PC-9 (cell line): ENCODE measurements around the gene FIBCD1. TPM values are rescaled to one million over a fixed set of nuclear protein-coding genes. Genes with fewer than 3 reads are reported as not detected.

Experiments used
- BruUV-seq: library from RNA; stranded (reverse); fragments of 400-500 nt; replicated peaks from 2 replicates; lab custom pipeline; 2021; lab: Mats Ljungman, UMichigan
- CTCF ChIA-PET: fragments of 300-600 bp; sonication (Branson Sonifier 250); formaldehyde crosslinking; loops from one replicate; lab custom pipeline; 2022; ENCODE audit warnings: antibody characterized with exemption; lab: Charles Lee
- POLR2A ChIA-PET: fragments of 300-600 bp; sonication (Branson Sonifier 250); formaldehyde crosslinking; loops from one replicate; lab custom pipeline; 2022; ENCODE audit warnings: antibody characterized with exemption; ENCODE audit not compliant: unreplicated experiment; lab: Charles Lee
- DNase-seq, 2 experiments: peaks; one replicate each; pipeline versions ENCODE4 v3.0.0 to v3.0.0-alpha.2; 2015 to 2022; ENCODE audit warnings: mixed read lengths in 1 of 2
- H2AFZ ChIP-seq: fragments of 200-600 bp; sonication (generic); 2 replicates; pipeline ENCODE4 v1.8.1; 2017; ENCODE audit warnings: antibody characterized with exemption
- H3F3A ChIP-seq: fragments of 200-600 bp; sonication (generic); 2 replicates; pipeline ENCODE4 v1.8.1; 2017; ENCODE audit warnings: antibody characterized with exemption, mild to moderate bottlenecking, low read depth; ENCODE audit not compliant: insufficient read depth
- H3K27ac ChIP-seq: fragments of 200-600 bp; sonication (generic); 2 replicates; pipeline ENCODE4 v1.6.1; 2016; ENCODE audit warnings: mixed run types
- H3K27me3 ChIP-seq: fragments of 200-600 bp; sonication (generic); 2 replicates; pipeline ENCODE4 v1.6.1; 2016; ENCODE audit warnings: low read depth, mixed run types; ENCODE audit not compliant: insufficient read depth
- H3K36me3 ChIP-seq: fragments of 200-600 bp; sonication (generic); 2 replicates; pipeline ENCODE4 v1.6.1; 2016; ENCODE audit warnings: low read depth, mixed run types
- H3K4me1 ChIP-seq: fragments of 200-600 bp; sonication (generic); replicated peaks from 2 replicates; pipeline ENCODE4 v1.6.1; 2016; ENCODE audit warnings: mixed run types; ENCODE audit not compliant: insufficient read depth
- H3K4me2 ChIP-seq: fragments of 200-600 bp; sonication (generic); 2 replicates; pipeline ENCODE4 v1.6.1; 2017; ENCODE audit warnings: mixed run types
- H3K4me3 ChIP-seq: fragments of 200-600 bp; sonication (generic); 2 replicates; pipeline ENCODE4 v1.6.1; 2016; ENCODE audit warnings: mixed run types
- H3K79me2 ChIP-seq: fragments of 200-600 bp; sonication (generic); 2 replicates; pipeline ENCODE4 v1.6.1; 2017; ENCODE audit warnings: low read depth, mixed run types
- H3K9me2 ChIP-seq: fragments of 200-600 bp; sonication (generic); 2 replicates; pipeline ENCODE4 v1.8.1; 2017; ENCODE audit warnings: mild to moderate bottlenecking; ENCODE audit not compliant: insufficient read depth
- H3K9me3 ChIP-seq: fragments of 200-600 bp; sonication (generic); 2 replicates; pipeline ENCODE4 v1.8.1; 2016; ENCODE audit warnings: low read depth; ENCODE audit not compliant: insufficient read depth
- H4K20me1 ChIP-seq: fragments of 200-600 bp; sonication (generic); 2 replicates; pipeline ENCODE4 v1.8.1; 2017; ENCODE audit not compliant: insufficient read depth
- EZH2 ChIP-seq: fragments of 200-600 bp; sonication (generic); IDR thresholded peaks from 2 replicates; pipeline ENCODE4 v1.8.0; 2017; ENCODE audit warnings: antibody characterized with exemption, low read depth
- intact Hi-C: fragments of 100-400 bp; cut with micrococcal nuclease; formaldehyde crosslinking; loops from one replicate; pipeline ENCODE4 v1.10.0; 2022; ENCODE audit not compliant: unreplicated experiment
- total RNA-seq: library from RNA; stranded (reverse); gene quantifications from 2 replicates; pipeline ENCODE4 v1.2.3, GENCODE V29; 2021
- TF ChIP-seq, protein P1 (sequence below): fragments of 200-600 bp; sonication (generic); conservative IDR thresholded peaks from 2 replicates; pipeline ENCODE4 v1.6.1; 2017; ENCODE audit warnings: mixed run types, antibody characterized with exemption, mild to moderate bottlenecking, moderate library complexity

The FIBCD1 gene
- total RNA-seq, 1 experiment from 2014 or later, result 2.7 TPM

GRCh38 chr9:130931508-130932254 is 7.4 kb downstream of the FIBCD1 start:
- intact Hi-C loops, result no loop called here
- ChIA-PET POLR2A (no interaction called here), CTCF (no interaction called here)
- TF ChIP-seq, protein P1, sequence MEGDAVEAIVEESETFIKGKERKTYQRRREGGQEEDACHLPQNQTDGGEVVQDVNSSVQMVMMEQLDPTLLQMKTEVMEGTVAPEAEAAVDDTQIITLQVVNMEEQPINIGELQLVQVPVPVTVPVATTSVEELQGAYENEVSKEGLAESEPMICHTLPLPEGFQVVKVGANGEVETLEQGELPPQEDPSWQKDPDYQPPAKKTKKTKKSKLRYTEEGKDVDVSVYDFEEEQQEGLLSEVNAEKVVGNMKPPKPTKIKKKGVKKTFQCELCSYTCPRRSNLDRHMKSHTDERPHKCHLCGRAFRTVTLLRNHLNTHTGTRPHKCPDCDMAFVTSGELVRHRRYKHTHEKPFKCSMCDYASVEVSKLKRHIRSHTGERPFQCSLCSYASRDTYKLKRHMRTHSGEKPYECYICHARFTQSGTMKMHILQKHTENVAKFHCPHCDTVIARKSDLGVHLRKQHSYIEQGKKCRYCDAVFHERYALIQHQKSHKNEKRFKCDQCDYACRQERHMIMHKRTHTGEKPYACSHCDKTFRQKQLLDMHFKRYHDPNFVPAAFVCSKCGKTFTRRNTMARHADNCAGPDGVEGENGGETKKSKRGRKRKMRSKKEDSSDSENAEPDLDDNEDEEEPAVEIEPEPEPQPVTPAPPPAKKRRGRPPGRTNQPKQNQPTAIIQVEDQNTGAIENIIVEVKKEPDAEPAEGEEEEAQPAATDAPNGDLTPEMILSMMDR, result no peak
- no peak for TF ChIP-seq EZH2
- Histone ChIP-seq H3F3A (peaks cover 50% of the 10 kb centered on the region), H3K36me3 (no peaks in the 10 kb centered on the region), H3K79me2 (no peaks in the 10 kb centered on the region), H3K27me3 (no peaks in the 10 kb centered on the region), H3K4me1 (peaks cover 55% of the 10 kb centered on the region), H3K9me3 (no peaks in the 10 kb centered on the region), H4K20me1 (no peaks in the 10 kb centered on the region), H3K4me2 (peak overlapping the region; percentile 82; the same call in 1 of the 2 replicates), H2AFZ (no peak overlapping the region), H3K27ac (no peak overlapping the region), H3K9me2 (no peaks in the 10 kb centered on the region), H3K4me3 (no peak overlapping the region)
- no TSS peak for BruUV-seq
- no peak for DNase-seq

DNA sequence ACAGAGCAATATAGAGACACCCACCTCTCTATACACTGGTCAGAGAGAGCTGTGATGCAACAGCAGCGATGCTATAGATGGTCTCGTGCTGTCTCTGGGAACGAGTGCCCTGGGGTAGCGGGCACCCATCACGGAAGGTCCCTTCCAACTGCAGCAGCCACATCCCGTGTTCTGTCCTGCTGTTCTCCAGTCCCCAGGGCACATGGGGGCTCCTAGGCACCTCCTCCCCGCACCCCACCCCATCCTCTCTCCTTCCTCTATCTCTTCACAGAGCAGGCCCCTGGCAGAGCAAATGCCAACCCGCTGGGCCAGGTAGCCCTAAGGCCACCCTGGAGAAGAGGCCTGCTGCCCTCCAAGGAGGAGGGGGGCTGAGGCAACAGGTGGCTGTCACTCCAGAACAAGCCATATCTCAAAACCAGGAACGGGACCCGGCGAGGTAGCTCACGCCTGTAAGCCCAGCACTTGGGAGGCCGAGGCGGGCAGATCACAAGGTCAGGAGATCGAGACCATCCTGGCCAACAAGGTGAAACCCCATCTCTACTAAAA is 8.2 kb downstream of the FIBCD1 start:
- no peak overlapping the region for H3K4me2 ChIP-seq
- H3K4me1 ChIP-seq, result peaks cover 47% of the 10 kb centered on the region
- H3K27me3 ChIP-seq, result no peaks in the 10 kb centered on the region
- H3K79me2 ChIP-seq, result no peaks in the 10 kb centered on the region
- DNase-seq, result no peak
- H3K9me2 ChIP-seq, result no peaks in the 10 kb centered on the region
- POLR2A ChIA-PET, result no interaction called here
- H4K20me1 ChIP-seq, result no peaks in the 10 kb centered on the region
- no peak overlapping the region for H3K27ac ChIP-seq
- no TSS peak for BruUV-seq
- H2AFZ ChIP-seq, result no peak overlapping the region
- no peak overlapping the region for H3K4me3 ChIP-seq
- intact Hi-C loops, result no loop called here
- CTCF ChIA-PET, result no interaction called here
- no peaks in the 10 kb centered on the region for H3K36me3 ChIP-seq
- TF ChIP-seq, protein P1, result no peak
- no peak for TF ChIP-seq EZH2
- peaks cover 48% of the 10 kb centered on the region for H3F3A ChIP-seq
- no peaks in the 10 kb centered on the region for H3K9me3 ChIP-seq

DNA sequence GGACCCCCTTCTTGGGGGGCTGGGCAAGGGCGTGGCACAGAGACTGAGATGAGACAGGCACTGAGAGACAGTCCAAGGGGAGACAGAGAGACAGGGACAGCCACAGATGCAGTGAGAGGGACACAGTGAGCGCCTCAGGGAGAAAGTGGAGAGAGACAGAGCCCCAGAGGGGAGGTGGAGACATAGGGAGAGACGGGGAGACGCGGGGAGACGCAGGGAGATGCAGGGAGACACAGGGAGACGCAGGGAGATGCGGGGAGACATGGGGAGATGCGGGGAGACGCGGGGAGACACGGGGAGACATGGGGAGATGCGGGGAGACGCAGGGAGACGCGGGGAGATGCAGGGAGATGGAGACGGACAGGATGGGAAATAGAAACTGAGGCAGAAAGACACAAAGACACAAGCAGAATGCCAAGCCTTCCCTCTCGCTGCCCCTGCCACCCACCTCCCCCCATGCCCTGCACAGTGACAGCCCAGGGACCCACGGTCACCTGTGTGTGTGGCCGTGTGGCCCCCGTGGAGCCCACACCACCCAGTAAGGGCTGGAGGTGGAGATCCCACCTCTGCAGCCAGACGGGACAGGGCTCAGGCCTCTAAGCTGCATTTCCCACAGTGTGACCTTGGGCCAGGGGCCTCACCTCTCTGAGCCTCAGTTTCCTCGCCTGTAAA is 8.8 kb downstream of the FIBCD1 start:
- Histone ChIP-seq H3F3A (peaks cover 43% of the 10 kb centered on the region), H3K27ac (no peak overlapping the region), H3K27me3 (no peaks in the 10 kb centered on the region), H3K4me3 (no peak overlapping the region), H3K4me1 (peaks cover 46% of the 10 kb centered on the region), H3K9me2 (no peaks in the 10 kb centered on the region), H3K9me3 (no peaks in the 10 kb centered on the region), H2AFZ (no peak overlapping the region), H4K20me1 (no peaks in the 10 kb centered on the region), H3K36me3 (no peaks in the 10 kb centered on the region), H3K4me2 (no peak overlapping the region), H3K79me2 (no peaks in the 10 kb centered on the region)
- CTCF ChIA-PET, result no interaction called here
- POLR2A ChIA-PET, result no interaction called here
- no peak for DNase-seq
- no peak for TF ChIP-seq EZH2
- TF ChIP-seq, protein P1, result no peak
- no TSS peak for BruUV-seq
- intact Hi-C loops, result no loop called here
